Measurements from ENCODE around the gene SH3D21. TPM values are rescaled to one million over a fixed set of nuclear protein-coding genes. Genes with fewer than 3 reads are reported as not detected.

Gene SH3D21
- total RNA-seq, 3 donors from 2014 or later (not counting 1 experiment from before 2014, with no cell fraction given), result 1.9 to 2.6 (median 2.5) TPM

- ATAC-seq, result no peak
- Histone ChIP-seq H3K9me3 (ENCODE audit: control insufficient read depth, insufficient read depth, low read length) (no peaks in the 10 kb centered on the region), H3K27me3 (ENCODE audit: control insufficient read depth, insufficient read depth, low read length) (no peaks in the 10 kb centered on the region), H3K36me3 (ENCODE audit: control insufficient read depth, insufficient read depth, low read length) (peaks cover 65% of the 10 kb centered on the region), H3K4me3 (ENCODE audit: low read length) (no peak overlapping the region), H3K27ac (ENCODE audit: low read length) (no peak overlapping the region), H3K4me1 (ENCODE audit: control insufficient read depth, insufficient read depth, low read length) (peaks cover 9% of the 10 kb centered on the region)
- Mint-ChIP-seq H3K9me3 (no peaks in the 10 kb centered on the region), H3K27ac (no peak overlapping the region), H3K4me1 (peaks cover 0 to 24% of the 10 kb centered on the region in 2 donors), H3K4me3 (no peak overlapping the region), H3K27me3 (ENCODE audit: low read depth in 2 of 2) (no peaks in the 10 kb centered on the region), H3K36me3 (peaks cover 7% of the 10 kb centered on the region)
- whole genome bisulfite sequencing (ENCODE audit: insufficient coverage), result 100% methylated on average over 1 of the region's 1 CpG
- DNase-seq, result no peak
- intact Hi-C loops (cut with micrococcal nuclease), result no loop called here
- no peak for TF ChIP-seq CTCF (IDR thresholded peaks at IDR 0.05)
Measured at GRCh38 chr1:36301220-36301619, 4.9 kb upstream of the SH3D21 start.

- no peaks in the 10 kb centered on the region for H3K9me3 ChIP-seq (ENCODE audit: control insufficient read depth, insufficient read depth, low read length)
- H3K4me3 Mint-ChIP-seq, result no peak overlapping the region
- no peaks in the 10 kb centered on the region for H3K27me3 Mint-ChIP-seq (ENCODE audit: low read depth in 2 of 2)
- no peak for DNase-seq
- peaks cover 47% of the 10 kb centered on the region for H3K36me3 ChIP-seq (ENCODE audit: control insufficient read depth, insufficient read depth, low read length)
- intact Hi-C loops (cut with micrococcal nuclease), result no loop called here
- H3K4me1 Mint-ChIP-seq, result peaks cover 9 to 37% of the 10 kb centered on the region in 2 donors
- H3K27ac ChIP-seq (ENCODE audit: low read length), result no peak overlapping the region
- H3K4me1 ChIP-seq (ENCODE audit: control insufficient read depth, insufficient read depth, low read length), result peaks cover 20% of the 10 kb centered on the region
- WGBS (ENCODE audit: insufficient coverage), result 94% methylated on average over 5 of the region's 5 CpGs
- no peak overlapping the region for H3K4me3 ChIP-seq (ENCODE audit: low read length)
- no peaks in the 10 kb centered on the region for H3K27me3 ChIP-seq (ENCODE audit: control insufficient read depth, insufficient read depth, low read length)
- H3K27ac Mint-ChIP-seq, result peak overlapping the region in 1 of 2 donors; percentile 21
- H3K36me3 Mint-ChIP-seq, result peaks cover 7% of the 10 kb centered on the region
- H3K9me3 Mint-ChIP-seq, result no peaks in the 10 kb centered on the region
- no peak for TF ChIP-seq CTCF (IDR thresholded peaks at IDR 0.05)
- ATAC-seq, result no peak
Measured at GRCh38 chr1:36303244-36303643, 2.9 kb upstream of the SH3D21 start.

GRCh38 chr1:36303650-36304360 is 2.4 kb upstream of the SH3D21 start:
- no peaks in the 10 kb centered on the region for H3K27me3 ChIP-seq (ENCODE audit: control insufficient read depth, insufficient read depth, low read length)
- ATAC-seq (no peak), DNase-seq (no peak)
- H3K4me1 ChIP-seq (ENCODE audit: control insufficient read depth, insufficient read depth, low read length), result peaks cover 20% of the 10 kb centered on the region
- H3K9me3 ChIP-seq (ENCODE audit: control insufficient read depth, insufficient read depth, low read length), result no peaks in the 10 kb centered on the region
- no peak for TF ChIP-seq CTCF (IDR thresholded peaks at IDR 0.05)
- Mint-ChIP-seq H3K27me3 (ENCODE audit: low read depth in 2 of 2) (no peaks in the 10 kb centered on the region), H3K27ac (peak overlapping the region in 1 of 2 donors; percentile 21), H3K4me3 (no peak overlapping the region), H3K9me3 (no peaks in the 10 kb centered on the region), H3K4me1 (peaks cover 9 to 37% of the 10 kb centered on the region in 2 donors), H3K36me3 (peaks cover 7% of the 10 kb centered on the region)
- H3K4me3 ChIP-seq (ENCODE audit: low read length), result no peak overlapping the region
- 96% methylated on average over 22 of the region's 23 CpGs for WGBS (ENCODE audit: insufficient coverage)
- intact Hi-C loops (cut with micrococcal nuclease), result no loop called here
- peaks cover 43% of the 10 kb centered on the region for H3K36me3 ChIP-seq (ENCODE audit: control insufficient read depth, insufficient read depth, low read length)
- no peak overlapping the region for H3K27ac ChIP-seq (ENCODE audit: low read length)

- H3K4me3 ChIP-seq (ENCODE audit: low read length), result no peak overlapping the region
- no peak for ATAC-seq
- Mint-ChIP-seq H3K4me3 (no peak overlapping the region), H3K9me3 (no peaks in the 10 kb centered on the region), H3K4me1 (peaks cover 9 to 36% of the 10 kb centered on the region in 2 donors), H3K27ac (no peak overlapping the region), H3K27me3 (ENCODE audit: low read depth in 2 of 2) (no peaks in the 10 kb centered on the region), H3K36me3 (peaks cover 7% of the 10 kb centered on the region)
- peaks cover 20% of the 10 kb centered on the region for H3K4me1 ChIP-seq (ENCODE audit: control insufficient read depth, insufficient read depth, low read length)
- H3K36me3 ChIP-seq (ENCODE audit: control insufficient read depth, insufficient read depth, low read length), result peaks cover 41% of the 10 kb centered on the region
- DNase-seq, result no peak
- WGBS (ENCODE audit: insufficient coverage), result 54% methylated on average over 6 of the region's 7 CpGs
- no peaks in the 10 kb centered on the region for H3K27me3 ChIP-seq (ENCODE audit: control insufficient read depth, insufficient read depth, low read length)
- no peaks in the 10 kb centered on the region for H3K9me3 ChIP-seq (ENCODE audit: control insufficient read depth, insufficient read depth, low read length)
- no peak for TF ChIP-seq CTCF (IDR thresholded peaks at IDR 0.05)
- intact Hi-C loops (cut with micrococcal nuclease), result no loop called here
- no peak overlapping the region for H3K27ac ChIP-seq (ENCODE audit: low read length)
Measured at GRCh38 chr1:36304521-36304920, 1.6 kb upstream of the SH3D21 start.

Data from natural killer cell (primary cell).